GM20000 (cell line): ENCODE data around the gene PAXIP1.

Experiments
- DNase-seq: peaks from one replicate; pipeline ENCODE4 v3.0.0; 2012; ENCODE audit warnings: low spot score
- CTCF ChIP-seq: IDR thresholded peaks from 2 replicates; pipeline ENCODE4 v1.5.1; 2012; ENCODE audit warnings: mild to moderate bottlenecking, control low read depth; ENCODE audit errors: extremely low read depth, missing control alignments

The PAXIP1 gene

GRCh38 chr7:154996101-154996500, 6.8 kb downstream of the PAXIP1 start:
- TF ChIP-seq CTCF = no peak
- no peak for DNase-seq

- no peak for TF ChIP-seq CTCF
- no peak for DNase-seq
Observed at GRCh38 chr7:154994996-154995395, 7.9 kb downstream of the PAXIP1 start.

GRCh38 chr7:154990964-154991540, 11.9 kb downstream of the PAXIP1 start:
- no peak for DNase-seq
- TF ChIP-seq CTCF = no peak

- TF ChIP-seq CTCF = no peak
- DNase-seq = no peak
Observed at GRCh38 chr7:154987571-154987970, 15.4 kb downstream of the PAXIP1 start.

GRCh38 chr7:154986200-154986945, 16.6 kb downstream of the PAXIP1 start:
- TF ChIP-seq CTCF = no peak
- no peak for DNase-seq

- no peak for DNase-seq
- TF ChIP-seq CTCF = no peak
Observed at GRCh38 chr7:154985230-154985629, 17.7 kb downstream of the PAXIP1 start.

- no peak for TF ChIP-seq CTCF
- DNase-seq = no peak
Observed at GRCh38 chr7:154984601-154985188, 18.2 kb downstream of the PAXIP1 start.
